Liver (tissue), 9 donors: ENCODE data around the gene DBH. TPM values are rescaled to one million over a fixed set of nuclear protein-coding genes. Genes with fewer than 3 reads are reported as not detected.

Experiments
- DNase-seq: peaks from one replicate; pipeline ENCODE4 v3.0.0-alpha.2; 2017; ENCODE audit warnings: low spot score
- H3K27ac ChIP-seq, 2 donors: one replicate each; pipeline ENCODE4 v1.7.0; 2013; ENCODE audit warnings: inconsistent platforms in 2 of 2, low read length in 2 of 2, control low read depth in 1 of 2, low read depth in 1 of 2, mild to moderate bottlenecking in 1 of 2
- H3K27me3 ChIP-seq, 4 donors: one replicate each; pipeline versions ENCODE4 v1.6.1 to v1.7.0; 2013; ENCODE audit warnings: low read length in 3 of 4, inconsistent platforms in 1 of 4, mild to moderate bottlenecking in 1 of 4, moderate library complexity in 1 of 4; ENCODE audit not compliant: control insufficient read depth in 4 of 4, insufficient read depth in 4 of 4
- H3K36me3 ChIP-seq, 4 donors: one replicate each; pipeline versions ENCODE4 v1.6.1 to v1.7.0; 2013; ENCODE audit warnings: low read length in 3 of 4, mild to moderate bottlenecking in 3 of 4, low read depth in 1 of 4, moderate library complexity in 1 of 4; ENCODE audit not compliant: control insufficient read depth in 4 of 4, insufficient read depth in 3 of 4
- H3K4me1 ChIP-seq, 4 donors: one replicate each; pipeline versions ENCODE4 v1.6.1 to v1.7.0; 2013; ENCODE audit warnings: low read length in 3 of 4, mild to moderate bottlenecking in 3 of 4, moderate library complexity in 1 of 4; ENCODE audit not compliant: control insufficient read depth in 4 of 4, insufficient read depth in 4 of 4
- H3K4me3 ChIP-seq, 3 donors: one replicate each; pipeline versions ENCODE4 v1.6.1 to v1.7.0; 2013; ENCODE audit warnings: low read length in 3 of 3, control low read depth in 1 of 3, low read depth in 1 of 3, mild to moderate bottlenecking in 1 of 3
- H3K9ac ChIP-seq, 2 donors: one replicate each; pipeline ENCODE4 v1.7.0; 2013; ENCODE audit warnings: low read length in 2 of 2, mild to moderate bottlenecking in 2 of 2, moderate library complexity in 2 of 2, control low read depth in 1 of 2, low read depth in 1 of 2
- H3K9me3 ChIP-seq, 4 donors: one replicate each; pipeline versions ENCODE4 v1.6.1 to v1.7.0; 2013; ENCODE audit warnings: low read length in 3 of 4; ENCODE audit not compliant: control insufficient read depth in 4 of 4
- ATF3 ChIP-seq: IDR thresholded peaks from 2 replicates; pipeline ENCODE4 v1.6.1; 2016; ENCODE audit warnings: antibody characterized with exemption
- CTCF ChIP-seq: fragments of 150-350 bp; IDR thresholded peaks from 2 replicates; pipeline ENCODE4 v1.5.1; 2017; ENCODE audit warnings: improper control_type of control experiment, low read depth, low read length; ENCODE audit not compliant: missing input control
- GABPA ChIP-seq, 2 donors: IDR thresholded peaks in 1 of 2; conservative IDR thresholded peaks in 1 of 2; 2 replicates each; pipeline ENCODE4 v1.6.1; 2016; ENCODE audit warnings: antibody characterized with exemption in 2 of 2, mild to moderate bottlenecking in 1 of 2, moderate library complexity in 1 of 2
- HNF4A ChIP-seq, 2 donors: conservative IDR thresholded peaks; 2 replicates each; pipeline ENCODE4 v1.6.1; 2016; ENCODE audit warnings: antibody characterized with exemption in 2 of 2, mild to moderate bottlenecking in 2 of 2
- HNF4G ChIP-seq: IDR thresholded peaks from 2 replicates; pipeline ENCODE4 v1.6.1; 2016; ENCODE audit warnings: antibody characterized with exemption
- JUND ChIP-seq, 2 donors: IDR thresholded peaks; 2 replicates each; pipeline ENCODE4 v1.6.1; 2016; ENCODE audit warnings: antibody characterized with exemption in 2 of 2
- RAD21 ChIP-seq, 2 donors: IDR thresholded peaks; 2 replicates each; pipeline ENCODE4 v1.6.1; 2016; ENCODE audit warnings: antibody characterized with exemption in 2 of 2, mild to moderate bottlenecking in 2 of 2
- REST ChIP-seq: IDR thresholded peaks from 2 replicates; pipeline ENCODE4 v1.6.1; 2016; ENCODE audit warnings: antibody characterized with exemption, mild to moderate bottlenecking
- RXRA ChIP-seq, 2 donors: IDR thresholded peaks; 2 replicates each; pipeline ENCODE4 v1.6.1; 2017 to 2018; ENCODE audit warnings: antibody characterized with exemption in 2 of 2, mild to moderate bottlenecking in 1 of 2
- SP1 ChIP-seq: IDR thresholded peaks from 2 replicates; pipeline ENCODE4 v1.6.1; 2018; ENCODE audit warnings: antibody characterized with exemption, mild to moderate bottlenecking
- YY1 ChIP-seq: IDR thresholded peaks from 2 replicates; pipeline ENCODE4 v1.6.1; 2016; ENCODE audit warnings: antibody characterized with exemption, mild to moderate bottlenecking
- ZBTB33 ChIP-seq: IDR thresholded peaks from 2 replicates; pipeline ENCODE4 v1.6.1; 2016; ENCODE audit warnings: antibody characterized with exemption
- WGBS: extraction: QIAGEN DNeasy Blood & Tissue Kit; methylation state at CpG from one replicate; pipeline ENCODE4 v1.1.7; 2013; 5-methylcytosine and 5-hydroxymethylcytosine counted together
- polyA plus RNA-seq, 2 donors: library from polyadenylated mRNA; stranded (reverse) in 1 of 2; unstranded in 1 of 2; fragments of 200-250 nt in 1 of 2; fragments of >200 nt in 1 of 2; fragmentation: Nextera tagmentation in 1 of 2; extraction: Ambion mirVana in 1 of 2; gene quantifications; one replicate each; pipeline versions ENCODE4 v1.2.1 to v1.2.3, GENCODE V29; 2013 to 2015
- total RNA-seq, 2 donors: library from RNA; depleted of rRNA; stranded (reverse); fragments of >200 nt; gene quantifications; one replicate each; pipeline ENCODE4 v1.2.3, GENCODE V29; 2014
- donor health status: healthy.
- donor health status: healthy.
- donor health status: healthy.
- donor health status: healthy.
- donor health status: healthy.

The DBH gene
- total and polyA plus RNA-seq, 4 donors, result 0.37 to 21.2 (median 2.5) TPM

GRCh38 chr9:133655701-133656100 lies 19.5 kb downstream of the DBH start (continued):
- TF ChIP-seq REST (no peak), SP1 (no peak)

- Histone ChIP-seq H3K36me3 (no peaks in the 10 kb centered on the region), H3K4me1 (peaks cover 15 to 41% (median 38%) of the 10 kb centered on the region in 4 donors), H3K27ac (peak overlapping the region; percentile 25 to 28), H3K9ac (no peak overlapping the region), H3K9me3 (no peaks in the 10 kb centered on the region), H3K27me3 (no peaks in the 10 kb centered on the region), H3K4me3 (no peak overlapping the region)
- WGBS, result 69% methylated on average over 36 of the region's 36 CpGs
- TF ChIP-seq ATF3 (no peak), RAD21 (IDR thresholded peaks at IDR 0.05) (no peak), JUND (IDR thresholded peaks at IDR 0.05) (no peak), ZBTB33 (no peak), RXRA (IDR thresholded peaks at IDR 0.05) (no peak), HNF4A (conservative IDR thresholded peaks at IDR 0.05) (no peak), YY1 (no peak), GABPA (IDR thresholded peaks at IDR 0.05 in 1 of 2, conservative IDR thresholded peaks at IDR 0.05 in 1 of 2) (no peak), CTCF (no peak), SP1 (no peak), HNF4G (no peak)
- no peak for DNase-seq
Measured at GRCh38 chr9:133656211-133657119, 20.3 kb downstream of the DBH start.
